SU-DHL-6 (cell line): Measurements from ENCODE around the gene PDE4D.

Source experiments
- CTCF ChIP-seq: fragments of 200-600 bp; sonication (generic); IDR thresholded peaks from one replicate; pipeline ENCODE4 v1.5.1; 2017; ENCODE audit warnings: antibody characterized with exemption, mild to moderate bottlenecking, low read length, moderate library complexity; ENCODE audit not compliant: insufficient read depth, poor library complexity, severe bottlenecking
- EZH2phosphoT487 ChIP-seq: fragments of 200-600 bp; sonication (generic), shearing (Covaris generic); conservative IDR thresholded peaks from 2 replicates; pipeline ENCODE4 v1.6.1; 2018; ENCODE audit warnings: mild to moderate bottlenecking, antibody characterized with exemption, low read length, moderate library complexity, mixed read lengths

DNA sequence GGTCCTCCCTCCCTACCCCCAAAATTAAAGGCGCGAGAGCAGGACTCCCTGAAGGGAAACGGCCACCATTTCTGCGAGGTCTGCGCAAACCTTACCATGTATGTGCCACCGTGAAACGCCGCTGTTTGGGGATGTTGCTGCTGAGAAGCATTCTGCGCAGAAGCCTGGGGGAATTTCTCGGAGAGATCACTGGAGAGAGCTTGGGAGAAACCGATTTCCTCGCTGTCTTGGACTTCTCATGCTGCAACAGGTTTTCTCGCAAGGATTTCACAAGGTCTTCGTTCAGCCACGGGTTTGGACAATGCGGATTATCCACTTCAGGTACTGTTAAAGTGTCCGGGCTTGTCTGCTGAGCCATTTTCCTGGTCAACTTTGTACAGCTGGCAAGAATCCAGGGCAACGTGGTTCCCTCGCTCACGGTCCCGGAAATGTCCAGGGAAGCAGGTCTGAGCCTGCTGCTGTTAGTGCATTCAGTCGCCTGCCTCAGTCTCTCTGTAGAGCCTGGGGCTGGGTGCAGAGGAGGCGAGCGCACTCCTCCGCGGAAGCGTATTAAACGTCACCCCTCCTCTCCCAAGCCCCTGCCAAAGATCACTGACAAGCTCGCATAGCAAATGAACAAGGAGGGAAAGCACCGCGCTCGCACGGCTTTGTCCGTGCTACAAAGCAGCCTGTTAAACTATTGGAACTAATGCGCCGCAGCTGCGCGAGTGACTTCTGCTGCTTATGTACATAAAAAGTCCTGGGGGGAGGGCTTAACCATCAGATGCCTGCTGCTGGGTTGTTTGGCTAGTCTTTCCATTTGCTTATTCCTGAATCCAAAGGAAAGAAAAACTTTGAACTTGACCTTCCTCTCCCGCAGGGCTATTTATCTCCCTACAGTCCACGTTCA is 125.1 kb downstream of the PDE4D start:
- TF ChIP-seq CTCF: no peak
- TF ChIP-seq EZH2phosphoT487: no peak
